Nephron progenitor cell (in vitro differentiated cells): Measurements from ENCODE around the gene TRIO.
A peak's percentile ranks its signal among the peaks of the same experiment; 100 is the strongest.

Source experiments
- DNase-seq: peaks from one replicate; pipeline ENCODE4 v3.0.0; 2021
- H3K27ac Mint-ChIP-seq: 2 replicates; pipeline ENCODE4 v1.8.0; 2021; ENCODE audit warnings: mild to moderate bottlenecking, moderate library complexity, mixed read lengths
- H3K27me3 Mint-ChIP-seq: 2 replicates; pipeline ENCODE4 v1.8.0; 2021; ENCODE audit warnings: mild to moderate bottlenecking, low read depth, mixed read lengths; ENCODE audit not compliant: poor library complexity
- H3K36me3 Mint-ChIP-seq: 2 replicates; pipeline ENCODE4 v1.8.0; 2021; ENCODE audit warnings: low read depth, mixed read lengths
- H3K4me1 Mint-ChIP-seq: 2 replicates; pipeline ENCODE4 v1.8.0; 2021; ENCODE audit warnings: mixed read lengths
- H3K4me3 Mint-ChIP-seq: 2 replicates; pipeline ENCODE4 v1.8.0; 2021; ENCODE audit warnings: mild to moderate bottlenecking, moderate library complexity, mixed read lengths
- H3K9me3 Mint-ChIP-seq: 2 replicates; pipeline ENCODE4 v1.8.0; 2021; ENCODE audit warnings: mild to moderate bottlenecking, moderate library complexity, mixed read lengths
- CTCF ChIP-seq: fragments of 200-600 bp; sonication (generic); IDR thresholded peaks from 2 replicates; pipeline ENCODE4 v1.5.0; 2021; ENCODE audit warnings: antibody characterized with exemption

Gene TRIO

GRCh38 chr5:14357441-14357840 is 214.3 kb downstream of the TRIO start:
- no peak for DNase-seq
- H3K36me3 Mint-ChIP-seq = peaks cover 35% of the 10 kb centered on the region
- peak overlapping the region; percentile 34 for H3K27ac Mint-ChIP-seq
- no peak for TF ChIP-seq CTCF
- H3K27me3 Mint-ChIP-seq = peaks cover 5% of the 10 kb centered on the region
- no peak overlapping the region for H3K4me3 Mint-ChIP-seq
- H3K9me3 Mint-ChIP-seq = no peaks in the 10 kb centered on the region
- H3K4me1 Mint-ChIP-seq = peaks cover 26% of the 10 kb centered on the region

GRCh38 chr5:14357851-14358250 is 214.7 kb downstream of the TRIO start:
- H3K27ac Mint-ChIP-seq = no peak overlapping the region
- no peaks in the 10 kb centered on the region for H3K9me3 Mint-ChIP-seq
- H3K36me3 Mint-ChIP-seq = peaks cover 38% of the 10 kb centered on the region
- DNase-seq = peak; percentile 16
- peaks cover 5% of the 10 kb centered on the region for H3K27me3 Mint-ChIP-seq
- H3K4me3 Mint-ChIP-seq = no peak overlapping the region
- no peak for TF ChIP-seq CTCF
- H3K4me1 Mint-ChIP-seq = peaks cover 26% of the 10 kb centered on the region

- TF ChIP-seq CTCF = no peak
- no peak for DNase-seq
- Mint-ChIP-seq H3K36me3 (peaks cover 45% of the 10 kb centered on the region), H3K4me1 (peaks cover 26% of the 10 kb centered on the region), H3K27me3 (peaks cover 5% of the 10 kb centered on the region), H3K9me3 (no peaks in the 10 kb centered on the region), H3K4me3 (no peak overlapping the region), H3K27ac (no peak overlapping the region)
Measured at GRCh38 chr5:14358536-14358935, 215.4 kb downstream of the TRIO start.

- peak overlapping the region; percentile 63 for H3K27ac Mint-ChIP-seq
- no peak for DNase-seq
- H3K36me3 Mint-ChIP-seq = peaks cover 53% of the 10 kb centered on the region
- peaks cover 5% of the 10 kb centered on the region for H3K27me3 Mint-ChIP-seq
- no peaks in the 10 kb centered on the region for H3K9me3 Mint-ChIP-seq
- H3K4me1 Mint-ChIP-seq = peaks cover 26% of the 10 kb centered on the region
- H3K4me3 Mint-ChIP-seq = no peak overlapping the region
- TF ChIP-seq CTCF = no peak
Measured at GRCh38 chr5:14359069-14360043, 216.2 kb downstream of the TRIO start.

GRCh38 chr5:14362491-14362890 is 219.3 kb downstream of the TRIO start:
- Mint-ChIP-seq H3K9me3 (no peaks in the 10 kb centered on the region), H3K27me3 (peaks cover 2% of the 10 kb centered on the region), H3K36me3 (peaks cover 80% of the 10 kb centered on the region), H3K27ac (no peak overlapping the region), H3K4me1 (peaks cover 11% of the 10 kb centered on the region), H3K4me3 (no peak overlapping the region)
- DNase-seq = no peak
- no peak for TF ChIP-seq CTCF

- Mint-ChIP-seq H3K9me3 (no peaks in the 10 kb centered on the region), H3K4me3 (no peak overlapping the region), H3K36me3 (peaks cover 90% of the 10 kb centered on the region), H3K27me3 (no peaks in the 10 kb centered on the region), H3K27ac (no peak overlapping the region), H3K4me1 (no peaks in the 10 kb centered on the region)
- no peak for DNase-seq
- no peak for TF ChIP-seq CTCF
Measured at GRCh38 chr5:14364096-14364495, 221.0 kb downstream of the TRIO start.
